GM19395 (cell line): ENCODE measurements around the gene SETD2.
"Not testable (repeated sequence)": the region's sequence is repeated elsewhere in the genome, so short reads cannot be mapped to it uniquely, and the experiment has no call there.

ENCODE experiments used
- ATAC-seq: cut with Tn5 transposase; IDR thresholded peaks from one replicate; pipeline ENCODE4 v1.9.1; 2021; ENCODE audit warnings: mild to moderate bottlenecking, moderate library complexity; ENCODE audit not compliant: unreplicated experiment

SETD2 gene

GRCh38 chr3:47102081-47102600 lies 61.8 kb downstream of the SETD2 start:
- no peak for ATAC-seq

GRCh38 chr3:47098910-47099309 lies 65.0 kb downstream of the SETD2 start:
- ATAC-seq = no peak

GRCh38 chr3:47097864-47098263 lies 66.0 kb downstream of the SETD2 start:
- no peak for ATAC-seq

GRCh38 chr3:47096959-47097358 lies 67.0 kb downstream of the SETD2 start:
- no peak for ATAC-seq

GRCh38 chr3:47092090-47092489 lies 71.8 kb downstream of the SETD2 start:
- no peak for ATAC-seq

GRCh38 chr3:47089630-47090029 lies 74.3 kb downstream of the SETD2 start:
- no peak for ATAC-seq

GRCh38 chr3:47086071-47086470 lies 77.8 kb downstream of the SETD2 start:
- ATAC-seq = no peak

GRCh38 chr3:47083786-47084185 lies 80.1 kb downstream of the SETD2 start:
- ATAC-seq = no peak

- no peak for ATAC-seq
Measured at GRCh38 chr3:47082519-47082918, 81.4 kb downstream of the SETD2 start.

GRCh38 chr3:47079432-47079831 lies 84.5 kb downstream of the SETD2 start:
- ATAC-seq = no peak

- no peak for ATAC-seq
Measured at GRCh38 chr3:47073685-47074084, 90.2 kb downstream of the SETD2 start.

GRCh38 chr3:47070770-47071169 lies 93.1 kb downstream of the SETD2 start:
- ATAC-seq = no peak

- not testable (repeated sequence) for ATAC-seq
Measured at GRCh38 chr3:47066259-47066658, 97.7 kb downstream of the SETD2 start.

GRCh38 chr3:47065681-47066080 lies 98.2 kb downstream of the SETD2 start:
- no peak for ATAC-seq

GRCh38 chr3:47065058-47065457 lies 98.9 kb downstream of the SETD2 start:
- ATAC-seq = no peak

GRCh38 chr3:47057212-47057671 lies 106.7 kb downstream of the SETD2 start:
- ATAC-seq = no peak

GRCh38 chr3:47056705-47057104 lies 107.2 kb downstream of the SETD2 start:
- no peak for ATAC-seq

- ATAC-seq = no peak
Measured at GRCh38 chr3:47054412-47054811, 109.5 kb downstream of the SETD2 start.

- no peak for ATAC-seq
Measured at GRCh38 chr3:47047673-47048072, 116.2 kb downstream of the SETD2 start.

GRCh38 chr3:47047069-47047468 lies 116.8 kb downstream of the SETD2 start:
- no peak for ATAC-seq

- ATAC-seq = no peak
Measured at GRCh38 chr3:47042231-47042791, 121.6 kb downstream of the SETD2 start.

- no peak for ATAC-seq
Measured at GRCh38 chr3:47041114-47041513, 122.8 kb downstream of the SETD2 start.

- ATAC-seq = not testable (repeated sequence)
Measured at GRCh38 chr3:47037302-47037701, 126.6 kb downstream of the SETD2 start.
